ENCODE measurements around the gene SAMD3. TPM values are rescaled to one million over a fixed set of nuclear protein-coding genes. Genes with fewer than 3 reads are reported as not detected.

The SAMD3 gene
- total and polyA plus RNA-seq, 2 of the 13 experiments (the other 11 are each of a cell fraction or from before 2014, with no cell fraction given) = not detected

DNA sequence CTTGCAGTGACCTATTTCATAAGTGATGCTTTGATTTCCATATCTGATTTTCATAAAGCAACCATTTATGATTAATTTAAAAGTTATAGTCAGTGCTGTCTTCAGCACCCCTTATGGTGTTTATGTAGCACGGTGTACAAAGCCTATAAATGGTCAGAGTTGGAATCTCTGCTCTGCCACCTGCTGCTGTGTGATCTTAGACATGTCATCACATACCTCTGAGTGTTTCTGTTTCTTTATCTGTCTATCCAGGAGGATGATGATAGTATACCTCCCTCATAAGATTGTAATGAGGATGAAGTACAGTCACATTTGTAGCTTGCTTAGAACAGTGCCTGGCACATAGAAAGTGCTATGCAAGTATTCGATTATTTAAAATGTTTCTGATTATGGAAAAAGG lies 100.5 kb downstream of the SAMD3 start:
- 18% methylated on average over 2 of the region's 2 CpGs for WGBS (ENCODE audit: low lambda C conversion rate)
- BruUV-seq (replicated peaks) = no TSS peak
- no peak overlapping the region for H3K27ac ChIP-seq (ENCODE audit: extremely low read length, insufficient read depth, low read length)

DNA sequence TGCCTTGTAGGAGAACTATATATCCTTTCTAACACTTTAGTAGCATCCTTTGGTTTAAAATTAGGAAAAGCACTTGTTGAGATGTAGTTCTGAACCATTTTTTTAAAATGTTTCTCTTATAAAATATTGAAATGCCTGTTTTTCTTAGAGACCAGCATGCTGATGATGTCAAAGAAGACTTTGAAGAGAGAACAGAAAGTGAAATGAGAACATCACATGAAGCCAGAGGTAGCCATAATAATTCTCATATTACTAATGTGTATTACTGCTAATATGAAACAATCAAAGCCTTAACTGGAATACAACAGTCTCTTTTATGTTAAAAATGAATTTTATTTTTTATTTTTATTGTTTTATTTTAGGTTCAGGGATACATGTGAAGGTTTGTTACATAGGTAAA lies 102.0 kb downstream of the SAMD3 start:
- in situ Hi-C loops (cut with HindIII; ENCODE audit: extremely low pct_ligation_motif_present, low pct_unique_long_range_greater_than_20kb) = no loop called here
- no peaks in the 10 kb centered on the region for H3K4me1 ChIP-seq (ENCODE audit: insufficient read depth, low read length)
- no peak for TF ChIP-seq ERF (CRISPR knock-in tag; IDR thresholded peaks at IDR 0.05)
- no peak for TF ChIP-seq ARNT (IDR thresholded peaks at IDR 0.05)
- TF ChIP-seq SMAD3 (CRISPR knock-in tag; IDR thresholded peaks at IDR 0.05) = no peak
- TF ChIP-seq, protein P1, sequence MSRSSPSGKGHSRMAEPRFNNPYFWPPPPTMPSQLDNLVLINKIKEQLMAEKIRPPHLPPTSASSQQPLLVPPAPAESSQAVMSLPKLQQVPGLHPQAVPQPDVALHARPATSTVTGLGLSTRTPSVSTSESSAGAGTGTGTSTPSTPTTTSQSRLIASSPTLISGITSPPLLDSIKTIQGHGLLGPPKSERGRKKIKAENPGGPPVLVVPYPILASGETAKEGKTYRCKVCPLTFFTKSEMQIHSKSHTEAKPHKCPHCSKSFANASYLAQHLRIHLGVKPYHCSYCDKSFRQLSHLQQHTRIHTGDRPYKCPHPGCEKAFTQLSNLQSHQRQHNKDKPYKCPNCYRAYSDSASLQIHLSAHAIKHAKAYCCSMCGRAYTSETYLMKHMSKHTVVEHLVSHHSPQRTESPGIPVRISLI (CRISPR knock-in tag; IDR thresholded peaks at IDR 0.05; ENCODE audit: borderline replicate concordance) = no peak
- no peak for TF ChIP-seq ZNF557 (CRISPR knock-in tag; IDR thresholded peaks at IDR 0.05)
- TF ChIP-seq RFX3 (CRISPR knock-in tag; IDR thresholded peaks at IDR 0.05) = no peak
- no peak for TF ChIP-seq NFRKB (IDR thresholded peaks at IDR 0.05)
- no peak for TF ChIP-seq SOX6 (IDR thresholded peaks at IDR 0.05)
- TF ChIP-seq SOX6 (CRISPR knock-in tag; IDR thresholded peaks at IDR 0.05) = no peak
- H4K20me1 ChIP-seq (ENCODE audit: insufficient read depth, low read length) = no peaks in the 10 kb centered on the region
- FAIRE-seq = no peak
- POLR2A ChIA-PET = no interaction called here
- no peaks in the 10 kb centered on the region for H3K9me3 ChIP-seq (ENCODE audit: low read length)
- H3K79me2 ChIP-seq (ENCODE audit: insufficient read depth, low read length) = no peaks in the 10 kb centered on the region
- intact Hi-C loops (cut with micrococcal nuclease; ENCODE audit: unreplicated experiment) = no loop called here
- no peak overlapping the region for H3K9ac ChIP-seq (ENCODE audit: insufficient read depth, low read depth, low read length)
- no peak for ATAC-seq
- H2AFZ ChIP-seq (ENCODE audit: low read length) = no peak overlapping the region
- CTCF ChIA-PET (ENCODE audit: low intra/inter-chr PET ratio, low total read pairs) = no interaction called here
- no peaks in the 10 kb centered on the region for H3K27me3 ChIP-seq (ENCODE audit: control insufficient read depth in 1 of 2, insufficient read depth in 2 of 2, low read length in 2 of 2)
- no TSS peak for BruUV-seq (replicated peaks)
- H3K4me2 ChIP-seq (ENCODE audit: low read depth, low read length) = no peak overlapping the region
- DNase-seq (ENCODE audit: low spot score) = no peak
- no peak overlapping the region for H3K4me3 ChIP-seq (replicated peaks in 1 of 3; ENCODE audit: insufficient read depth in 1 of 3, low read depth in 2 of 3, low read length in 3 of 3)
- no peaks in the 10 kb centered on the region for H3K36me3 ChIP-seq (replicated peaks in 1 of 2; ENCODE audit: control insufficient read depth in 1 of 2, insufficient read depth in 2 of 2, low read length in 2 of 2)
- no peak overlapping the region for H3K27ac ChIP-seq (ENCODE audit: extremely low read length, insufficient read depth, low read length)

More for the DNA sequence above, 100.5 kb downstream of the SAMD3 start:
- H3K9ac ChIP-seq (ENCODE audit: insufficient read depth, low read depth, low read length) = no peak overlapping the region
- H3K79me2 ChIP-seq (ENCODE audit: insufficient read depth, low read length) = no peaks in the 10 kb centered on the region
- ATAC-seq (no peak), FAIRE-seq (no peak), DNase-seq (ENCODE audit: low spot score) (no peak)
- no peaks in the 10 kb centered on the region for H3K4me1 ChIP-seq (ENCODE audit: insufficient read depth, low read length)
- no peaks in the 10 kb centered on the region for H3K36me3 ChIP-seq (replicated peaks in 1 of 2; ENCODE audit: control insufficient read depth in 1 of 2, insufficient read depth in 2 of 2, low read length in 2 of 2)
- H2AFZ ChIP-seq (ENCODE audit: low read length) = no peak overlapping the region
- in situ Hi-C loops (cut with HindIII; ENCODE audit: extremely low pct_ligation_motif_present, low pct_unique_long_range_greater_than_20kb) (no loop called here), intact Hi-C loops (cut with micrococcal nuclease; ENCODE audit: unreplicated experiment) (no loop called here)
- H3K9me3 ChIP-seq (ENCODE audit: low read length) = no peaks in the 10 kb centered on the region
- no peak for TF ChIP-seq SP140L (CRISPR knock-in tag; IDR thresholded peaks at IDR 0.05; ENCODE audit: borderline replicate concordance)
- TF ChIP-seq, protein P2, sequence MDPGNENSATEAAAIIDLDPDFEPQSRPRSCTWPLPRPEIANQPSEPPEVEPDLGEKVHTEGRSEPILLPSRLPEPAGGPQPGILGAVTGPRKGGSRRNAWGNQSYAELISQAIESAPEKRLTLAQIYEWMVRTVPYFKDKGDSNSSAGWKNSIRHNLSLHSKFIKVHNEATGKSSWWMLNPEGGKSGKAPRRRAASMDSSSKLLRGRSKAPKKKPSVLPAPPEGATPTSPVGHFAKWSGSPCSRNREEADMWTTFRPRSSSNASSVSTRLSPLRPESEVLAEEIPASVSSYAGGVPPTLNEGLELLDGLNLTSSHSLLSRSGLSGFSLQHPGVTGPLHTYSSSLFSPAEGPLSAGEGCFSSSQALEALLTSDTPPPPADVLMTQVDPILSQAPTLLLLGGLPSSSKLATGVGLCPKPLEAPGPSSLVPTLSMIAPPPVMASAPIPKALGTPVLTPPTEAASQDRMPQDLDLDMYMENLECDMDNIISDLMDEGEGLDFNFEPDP (CRISPR knock-in tag; conservative IDR thresholded peaks at IDR 0.05) = 0 out of 2 replicates have a peak, but pooled peaks have one; percentile 30
- no peaks in the 10 kb centered on the region for H4K20me1 ChIP-seq (ENCODE audit: insufficient read depth, low read length)
- no peak overlapping the region for H3K4me2 ChIP-seq (ENCODE audit: low read depth, low read length)
- no peaks in the 10 kb centered on the region for H3K27me3 ChIP-seq (ENCODE audit: control insufficient read depth in 1 of 2, insufficient read depth in 2 of 2, low read length in 2 of 2)
- POLR2A ChIA-PET = no interaction called here
- H3K4me3 ChIP-seq (replicated peaks in 1 of 3; ENCODE audit: insufficient read depth in 1 of 3, low read depth in 2 of 3, low read length in 3 of 3) = no peak overlapping the region
- CTCF ChIA-PET (ENCODE audit: low intra/inter-chr PET ratio, low total read pairs) = no interaction called here
